ENCODE measurements around the gene HNF1B.
"Not testable (repeated sequence)": the region's sequence is repeated elsewhere in the genome, so short reads cannot be mapped to it uniquely, and the experiment has no call there.

HNF1B gene

GRCh38 chr17:37699285-37699973, 45.4 kb downstream of the HNF1B start:
- no peak for DNase-seq

GRCh38 chr17:37698911-37699255, 46.0 kb downstream of the HNF1B start:
- no peak for DNase-seq

- no peak for DNase-seq
Measured at GRCh38 chr17:37698132-37698910, 46.5 kb downstream of the HNF1B start.

- DNase-seq = no peak
Measured at GRCh38 chr17:37697381-37697780, 47.5 kb downstream of the HNF1B start.

GRCh38 chr17:37696366-37696765, 48.5 kb downstream of the HNF1B start:
- no peak for DNase-seq

GRCh38 chr17:37695726-37696125, 49.1 kb downstream of the HNF1B start:
- no peak for DNase-seq

GRCh38 chr17:37694734-37695133, 50.1 kb downstream of the HNF1B start:
- DNase-seq = no peak

GRCh38 chr17:37693328-37693727, 51.5 kb downstream of the HNF1B start:
- no peak for DNase-seq

GRCh38 chr17:37691807-37692206, 53.1 kb downstream of the HNF1B start:
- DNase-seq = no peak

- DNase-seq = no peak
Measured at GRCh38 chr17:37689317-37689716, 55.5 kb downstream of the HNF1B start.

- no peak for DNase-seq
Measured at GRCh38 chr17:37683454-37683984, 61.3 kb downstream of the HNF1B start.

GRCh38 chr17:37682007-37682406, 62.9 kb downstream of the HNF1B start:
- DNase-seq = no peak

- not testable (repeated sequence) for DNase-seq
Measured at GRCh38 chr17:37679995-37680394, 64.9 kb downstream of the HNF1B start.

- no peak for DNase-seq
Measured at GRCh38 chr17:37678036-37678435, 66.8 kb downstream of the HNF1B start.

GRCh38 chr17:37677021-37677420, 67.8 kb downstream of the HNF1B start:
- DNase-seq = no peak

GRCh38 chr17:37676115-37676925, 68.5 kb downstream of the HNF1B start:
- DNase-seq = no peak

GRCh38 chr17:37674511-37674910, 70.3 kb downstream of the HNF1B start:
- no peak for DNase-seq

- no peak for DNase-seq
Measured at GRCh38 chr17:37673386-37673785, 71.5 kb downstream of the HNF1B start.

GRCh38 chr17:37672548-37673078, 72.2 kb downstream of the HNF1B start:
- DNase-seq = no peak

GRCh38 chr17:37671824-37672547, 72.9 kb downstream of the HNF1B start:
- DNase-seq = no peak

GRCh38 chr17:37671028-37671823, 73.6 kb downstream of the HNF1B start:
- no peak for DNase-seq

GRCh38 chr17:37667039-37667438, 77.8 kb downstream of the HNF1B start:
- DNase-seq = no peak
